Measurements from ENCODE around the gene TINAGL1.

The TINAGL1 gene

GRCh38 chr1:31627930-31628559, 51.7 kb downstream of the TINAGL1 start:
- ATAC-seq = no peak

GRCh38 chr1:31628931-31629556, 52.7 kb downstream of the TINAGL1 start:
- no peak for ATAC-seq

- no peak for ATAC-seq
These were observed 56.3 kb downstream of the TINAGL1 start for GRCh38 chr1:31632649-31633048.

GRCh38 chr1:31633117-31633516, 56.8 kb downstream of the TINAGL1 start:
- no peak for ATAC-seq
